ENCODE results near the gene DERA.
"Not testable (repeated sequence)": the region's sequence is repeated elsewhere in the genome, so short reads cannot be mapped to it uniquely, and the experiment has no call there.

The DERA gene

DNA sequence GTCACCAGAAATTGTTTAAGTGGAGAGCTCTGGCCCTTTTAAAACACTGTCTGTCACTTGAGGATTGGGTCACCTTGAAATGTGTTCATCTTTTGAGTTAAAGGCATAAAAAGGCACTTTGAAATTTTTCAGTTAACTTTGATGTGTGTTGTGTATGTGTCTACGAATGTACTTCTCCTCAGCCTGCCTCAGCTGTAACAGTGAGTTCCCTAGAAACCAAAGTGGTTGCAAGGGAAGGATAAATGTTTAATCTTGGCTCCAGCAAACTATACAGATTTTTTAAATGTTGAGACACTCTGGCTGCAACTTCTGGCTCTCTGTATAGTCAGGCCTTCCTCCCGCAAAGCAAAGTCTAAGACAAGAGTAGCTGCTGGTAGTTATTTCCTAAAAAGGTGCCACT, 8.3 kb downstream of the DERA start:
- in situ Hi-C loops (cut with HindIII; ENCODE audit: low pct_unique_long_range_greater_than_20kb, low sequenced_read_pairs) = no loop called here
- no peak for TF ChIP-seq JUND (IDR thresholded peaks at IDR 0.05; ENCODE audit: low read depth)
- no peak for DNase-seq (ENCODE audit: low read depth in 1 of 2, low spot score in 1 of 2)

DNA sequence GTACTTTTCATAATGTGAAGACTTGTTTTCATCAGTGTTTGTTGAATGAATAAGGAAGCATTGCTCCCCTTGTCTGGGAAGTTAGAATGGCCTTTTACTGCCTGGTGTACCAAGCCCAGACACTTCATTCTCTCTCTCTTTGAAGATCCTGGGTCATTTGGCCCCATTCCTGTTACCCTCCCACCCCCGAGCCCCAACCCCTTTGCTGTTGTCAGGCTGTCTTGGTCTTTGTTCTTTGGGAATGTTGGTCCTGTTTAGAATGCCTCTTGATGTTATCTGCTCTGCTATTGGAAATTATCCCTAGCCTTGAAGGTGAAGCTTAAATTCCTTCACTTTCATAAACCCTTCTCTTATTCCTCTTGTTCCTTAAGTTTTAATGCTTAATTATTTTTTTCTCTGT, 13.8 kb downstream of the DERA start:
- DNase-seq (ENCODE audit: low read depth in 1 of 2, low spot score in 1 of 2) = peak in 1 of 2 experiments; percentile 64
- in situ Hi-C loops (cut with HindIII; ENCODE audit: low pct_unique_long_range_greater_than_20kb, low sequenced_read_pairs) = no loop called here
- TF ChIP-seq JUND (IDR thresholded peaks at IDR 0.05; ENCODE audit: low read depth) = no peak

DNA sequence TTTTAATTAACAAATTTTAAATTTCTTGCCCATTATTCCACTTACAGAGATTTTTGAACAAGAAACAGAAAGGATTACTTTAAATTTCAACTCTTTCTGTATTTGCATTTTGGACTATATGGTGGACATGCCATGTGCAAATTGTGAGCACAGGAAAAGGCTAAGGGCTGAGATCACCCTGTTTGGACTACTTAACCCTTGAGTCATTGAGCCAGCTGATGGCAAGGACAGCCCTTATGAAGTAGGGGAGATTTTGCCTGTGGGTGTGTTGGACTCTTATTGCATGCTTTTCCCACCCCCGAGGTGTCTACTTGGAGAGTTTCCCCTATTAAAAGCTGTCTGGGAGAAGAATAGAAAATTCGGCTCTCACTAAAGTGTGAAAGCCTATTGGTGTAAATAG, 17.2 kb downstream of the DERA start:
- no peak for TF ChIP-seq JUND (IDR thresholded peaks at IDR 0.05; ENCODE audit: low read depth)
- in situ Hi-C loops (cut with HindIII; ENCODE audit: low pct_unique_long_range_greater_than_20kb, low sequenced_read_pairs) = no loop called here
- peak in 1 of 2 experiments; percentile 66 for DNase-seq (ENCODE audit: low read depth in 1 of 2, low spot score in 1 of 2)

DNA sequence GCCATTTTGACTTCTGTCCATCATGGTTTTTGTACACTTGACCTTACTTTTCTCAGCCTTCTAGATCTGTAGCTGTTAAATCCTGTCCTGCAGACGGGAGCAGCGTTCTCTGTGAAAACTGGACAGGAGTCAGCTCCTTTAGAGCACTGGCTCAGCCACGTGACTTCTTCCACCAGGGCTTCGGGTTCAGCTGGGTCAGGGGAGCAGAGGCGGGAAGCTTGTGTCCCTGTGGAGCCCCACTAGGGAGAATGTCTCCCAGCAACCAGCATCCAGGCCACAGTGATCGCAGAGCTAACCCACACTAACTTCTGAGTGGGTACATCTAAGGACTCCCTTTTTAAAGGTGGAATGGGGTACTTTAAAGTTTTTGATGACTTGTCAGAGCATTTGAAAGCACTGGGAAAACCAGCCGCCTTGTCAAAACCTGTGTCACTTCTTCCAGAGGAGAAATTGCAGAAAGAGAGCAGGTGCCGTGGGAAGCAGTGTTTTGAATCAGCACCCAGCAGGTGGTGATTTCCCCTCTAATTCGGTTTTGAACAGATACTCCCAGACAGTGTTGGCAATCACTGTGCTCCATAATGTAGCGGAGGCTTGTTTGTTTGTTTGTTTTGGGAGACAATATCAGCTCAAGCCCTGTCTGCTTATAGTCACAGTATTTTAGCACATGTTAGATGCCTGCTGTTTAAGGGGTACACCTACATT, 17.9 kb downstream of the DERA start:
- in situ Hi-C loops (cut with HindIII; ENCODE audit: low pct_unique_long_range_greater_than_20kb, low sequenced_read_pairs) = no loop called here
- peak; percentile 31 to 59 for DNase-seq (ENCODE audit: low read depth in 1 of 2, low spot score in 1 of 2)
- TF ChIP-seq JUND (IDR thresholded peaks at IDR 0.05; ENCODE audit: low read depth) = no peak

DNA sequence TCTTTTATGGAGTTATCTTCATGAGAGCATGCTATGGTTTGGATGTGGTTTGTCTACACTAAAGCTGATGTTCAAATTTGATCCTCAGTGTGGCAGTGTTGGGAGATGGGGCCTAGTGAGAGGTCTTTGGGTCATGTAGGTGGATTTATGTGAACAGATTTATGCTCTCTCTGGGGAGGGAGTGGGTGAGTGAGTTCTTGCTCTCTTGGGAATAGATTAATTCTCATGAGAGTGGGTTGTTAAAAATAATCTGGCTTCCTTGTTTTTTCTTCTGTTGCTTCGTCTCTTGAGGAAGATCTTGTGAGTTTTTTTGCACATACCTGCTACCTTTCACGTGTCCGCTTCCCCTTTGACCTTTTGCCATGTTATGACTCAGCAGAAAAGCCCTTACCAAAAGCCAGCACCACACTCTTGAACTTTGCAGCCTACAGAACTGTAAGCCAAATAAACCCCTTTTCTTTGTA, 20.5 kb downstream of the DERA start:
- no peak for TF ChIP-seq JUND (IDR thresholded peaks at IDR 0.05; ENCODE audit: low read depth)
- DNase-seq (ENCODE audit: low read depth in 1 of 2, low spot score in 1 of 2) = peak in 1 of 2 experiments; percentile 78
- in situ Hi-C loops (cut with HindIII; ENCODE audit: low pct_unique_long_range_greater_than_20kb, low sequenced_read_pairs) = no loop called here

DNA sequence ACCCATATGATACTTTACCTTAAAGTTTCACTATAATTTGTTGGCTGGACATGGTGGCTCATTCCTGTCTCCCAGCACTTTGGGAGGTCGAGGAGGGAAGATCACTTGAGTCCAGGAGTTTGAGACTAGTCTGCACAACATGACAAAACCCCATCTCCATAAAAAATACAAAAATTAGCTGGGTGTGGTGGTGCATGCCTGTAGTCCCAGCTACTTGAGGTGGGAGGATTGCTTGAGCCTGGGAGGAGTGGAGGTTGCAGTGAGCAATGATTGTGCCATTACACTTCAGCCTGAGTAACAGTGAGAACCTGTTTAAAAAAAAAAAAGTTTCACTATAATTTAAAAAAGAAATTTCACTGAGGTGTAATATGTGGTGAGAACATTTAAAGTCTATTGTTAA, 21.2 kb downstream of the DERA start:
- in situ Hi-C loops (cut with HindIII; ENCODE audit: low pct_unique_long_range_greater_than_20kb, low sequenced_read_pairs) = no loop called here
- no peak for TF ChIP-seq JUND (IDR thresholded peaks at IDR 0.05; ENCODE audit: low read depth)
- DNase-seq (ENCODE audit: low read depth in 1 of 2, low spot score in 1 of 2) = no peak

DNA sequence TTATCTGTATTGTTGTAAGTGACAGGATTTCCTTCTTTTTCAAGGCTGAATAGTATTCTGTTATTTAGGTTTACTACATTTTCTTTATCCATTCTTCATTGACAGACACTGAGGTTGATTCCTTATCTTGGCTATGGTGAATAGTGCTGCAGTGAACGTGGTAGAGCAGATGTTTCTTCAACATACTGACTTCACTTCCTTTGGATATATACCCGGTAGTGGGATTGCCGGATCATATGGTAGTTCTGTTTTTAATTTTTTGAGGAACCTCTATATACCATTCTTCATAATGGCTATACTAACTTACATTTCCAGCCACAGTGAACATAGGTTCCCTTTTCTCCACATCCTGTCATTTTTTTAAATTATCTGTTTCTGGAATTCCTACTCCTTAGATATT, 21.8 kb downstream of the DERA start:
- in situ Hi-C loops (cut with HindIII; ENCODE audit: low pct_unique_long_range_greater_than_20kb, low sequenced_read_pairs) = no loop called here
- TF ChIP-seq JUND (IDR thresholded peaks at IDR 0.05; ENCODE audit: low read depth) = no peak
- DNase-seq (ENCODE audit: low read depth in 1 of 2, low spot score in 1 of 2) = no peak

DNA sequence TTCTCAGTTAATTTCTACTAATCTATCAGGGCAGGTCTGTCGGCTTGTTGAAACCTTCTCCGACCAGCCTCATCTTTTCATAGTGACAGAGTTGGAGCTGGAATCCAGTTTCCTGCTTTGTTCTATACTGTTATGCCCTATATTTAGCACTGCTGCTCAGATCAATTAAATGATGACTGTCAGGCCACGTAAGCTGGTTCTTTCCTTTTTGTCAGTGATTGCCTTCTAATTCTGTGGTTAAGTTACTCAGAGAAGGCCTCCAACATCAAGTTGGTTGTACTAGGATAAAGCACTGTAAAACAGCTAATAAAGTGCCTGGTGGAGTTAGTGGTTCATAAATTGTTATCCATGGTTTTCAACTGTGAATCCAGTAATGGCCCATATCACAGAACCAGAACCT, 22.6 kb downstream of the DERA start:
- in situ Hi-C loops (cut with HindIII; ENCODE audit: low pct_unique_long_range_greater_than_20kb, low sequenced_read_pairs) = no loop called here
- no peak for DNase-seq (ENCODE audit: low read depth in 1 of 2, low spot score in 1 of 2)
- no peak for TF ChIP-seq JUND (IDR thresholded peaks at IDR 0.05; ENCODE audit: low read depth)

DNA sequence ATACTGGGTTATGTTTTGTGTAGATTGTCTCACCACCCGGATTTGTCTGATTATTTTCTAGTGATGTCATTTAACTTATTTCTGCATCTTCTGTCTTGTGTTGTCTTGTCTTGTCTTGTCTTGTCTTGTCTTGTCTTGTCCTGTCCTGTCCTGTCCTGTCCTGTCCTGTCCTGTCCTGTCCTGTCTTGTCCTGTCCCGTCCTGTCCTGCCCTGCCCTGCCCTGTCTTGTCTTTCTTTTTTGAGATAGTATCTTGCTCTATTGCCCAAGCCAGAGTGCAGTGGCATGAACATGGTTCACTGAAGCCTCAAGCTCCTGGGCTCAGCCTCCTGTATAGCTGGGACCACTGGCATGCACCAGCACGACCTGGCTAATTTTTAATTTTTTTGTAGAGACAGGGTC, 25.6 kb downstream of the DERA start:
- no peak; the same call in 1 of the 2 replicates for TF ChIP-seq JUND (IDR thresholded peaks at IDR 0.05; ENCODE audit: low read depth)
- peak in 1 of 2 experiments; percentile 88 for DNase-seq (ENCODE audit: low read depth in 1 of 2, low spot score in 1 of 2)
- in situ Hi-C loops (cut with HindIII; ENCODE audit: low pct_unique_long_range_greater_than_20kb, low sequenced_read_pairs) = no loop called here

DNA sequence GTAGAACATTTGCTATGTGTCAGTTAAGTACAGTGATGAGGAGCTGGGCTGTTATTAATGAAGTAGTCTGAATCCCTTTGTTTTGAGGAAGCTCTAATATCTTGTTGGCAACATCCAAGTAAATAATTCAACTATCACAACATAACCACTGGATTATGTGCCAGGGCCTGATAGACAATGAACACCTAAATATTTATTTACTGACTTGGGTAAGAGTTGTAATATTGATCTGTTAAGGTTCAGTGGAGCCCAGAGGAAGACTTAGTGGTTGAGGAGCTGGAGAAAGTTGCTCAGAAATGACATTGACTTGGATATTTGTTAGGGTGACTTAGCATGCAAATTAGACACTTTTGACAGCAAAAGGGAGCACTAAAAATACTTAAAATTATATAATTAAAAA, 26.8 kb downstream of the DERA start:
- DNase-seq (ENCODE audit: low read depth in 1 of 2, low spot score in 1 of 2) = peak in 1 of 2 experiments; percentile 45
- in situ Hi-C loops (cut with HindIII; ENCODE audit: low pct_unique_long_range_greater_than_20kb, low sequenced_read_pairs) = no loop called here
- no peak for TF ChIP-seq JUND (IDR thresholded peaks at IDR 0.05; ENCODE audit: low read depth)

DNA sequence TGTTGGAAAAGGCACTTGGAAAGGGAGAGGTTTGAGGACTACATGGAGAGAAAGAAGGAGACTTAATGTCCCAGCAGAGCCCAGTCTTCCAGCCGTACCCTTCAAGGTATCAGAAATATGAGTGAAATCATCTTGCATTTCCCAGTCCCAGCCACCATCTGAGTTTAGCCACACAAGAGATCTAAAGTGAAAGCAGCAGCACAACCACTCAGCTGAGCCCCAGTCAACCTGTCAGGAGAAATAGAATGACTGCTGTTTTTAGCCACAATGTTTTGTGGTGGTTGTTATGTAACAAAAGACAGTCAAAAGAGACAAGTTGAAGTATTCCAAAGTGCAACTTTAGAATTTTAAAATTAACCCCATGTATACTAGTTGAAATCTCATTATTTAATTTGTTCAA, 28.0 kb downstream of the DERA start:
- no peak for TF ChIP-seq JUND (IDR thresholded peaks at IDR 0.05; ENCODE audit: low read depth)
- in situ Hi-C loops (cut with HindIII; ENCODE audit: low pct_unique_long_range_greater_than_20kb, low sequenced_read_pairs) = no loop called here
- peak in 1 of 2 experiments; percentile 72 for DNase-seq (ENCODE audit: low read depth in 1 of 2, low spot score in 1 of 2)

DNA sequence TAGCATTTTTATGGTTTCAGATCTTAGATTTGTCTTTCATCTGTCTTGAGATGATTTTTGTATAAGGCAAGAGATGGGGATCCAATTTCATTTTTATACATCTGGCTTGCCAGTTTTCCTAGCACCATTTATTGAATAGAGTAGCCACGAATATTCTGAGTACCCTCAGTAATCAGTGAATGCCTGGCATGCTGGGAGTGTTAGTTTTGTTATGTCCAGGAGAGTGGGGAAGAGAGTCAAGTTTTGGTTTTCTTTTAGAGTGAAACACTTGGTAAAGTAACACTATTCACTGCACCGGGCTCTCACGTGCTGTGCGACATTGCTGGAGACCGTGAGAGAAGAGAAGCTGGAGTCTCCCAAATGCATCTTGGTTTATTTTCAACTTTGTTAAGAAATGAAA, 31.3 kb downstream of the DERA start:
- no peak for DNase-seq (ENCODE audit: low read depth in 1 of 2, low spot score in 1 of 2)
- in situ Hi-C loops (cut with HindIII; ENCODE audit: low pct_unique_long_range_greater_than_20kb, low sequenced_read_pairs) = no loop called here
- TF ChIP-seq JUND (IDR thresholded peaks at IDR 0.05; ENCODE audit: low read depth) = no peak

DNA sequence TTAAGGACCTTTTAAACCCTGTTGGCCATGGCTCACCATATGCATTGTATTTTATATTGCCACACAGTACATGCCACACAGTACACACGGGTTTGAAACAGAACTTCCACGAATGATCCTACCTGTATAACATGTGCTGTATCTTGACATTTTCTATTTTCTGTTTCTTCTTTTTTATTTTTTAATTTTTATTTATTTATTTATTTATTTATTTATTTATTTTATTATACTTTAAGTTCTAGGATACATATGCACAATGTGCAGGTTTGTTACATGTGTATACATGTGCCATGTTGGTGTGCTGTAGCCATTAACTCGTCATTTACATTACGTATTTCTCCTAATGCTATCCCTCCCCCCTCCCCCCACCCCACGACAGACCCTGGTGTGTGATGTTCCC, 32.4 kb downstream of the DERA start:
- in situ Hi-C loops (cut with HindIII; ENCODE audit: low pct_unique_long_range_greater_than_20kb, low sequenced_read_pairs) = not testable (repeated sequence)

DNA sequence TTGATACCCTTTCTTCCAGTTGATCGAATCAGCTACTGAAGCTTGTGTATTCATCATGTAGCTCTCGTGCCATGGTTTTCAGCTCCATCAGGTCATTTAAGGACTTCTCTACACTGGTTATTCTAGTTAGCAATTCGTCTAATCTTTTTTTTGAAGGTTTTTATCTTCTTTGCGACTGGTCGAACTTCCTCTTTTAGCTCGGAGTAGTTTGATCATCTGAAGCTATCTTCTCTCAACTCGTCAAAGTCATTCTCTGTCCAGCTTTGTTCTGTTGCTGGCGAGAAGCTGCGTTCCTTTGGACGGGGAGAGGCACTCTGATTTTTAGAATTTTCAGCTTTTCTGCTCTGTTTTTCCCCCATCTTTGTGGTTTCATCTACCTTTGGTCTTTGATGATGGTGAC, 37.3 kb downstream of the DERA start:
- in situ Hi-C loops (cut with HindIII; ENCODE audit: low pct_unique_long_range_greater_than_20kb, low sequenced_read_pairs); DNase-seq (ENCODE audit: low read depth in 1 of 2, low spot score in 1 of 2): not testable (repeated sequence)

More for the DNA sequence above, 32.4 kb downstream of the DERA start:
- DNase-seq (ENCODE audit: low read depth in 1 of 2, low spot score in 1 of 2) = not testable (repeated sequence)
